OCI-LY1 (cell line): ENCODE measurements around the gene RNF11.
"Not testable (repeated sequence)": the region's sequence is repeated elsewhere in the genome, so short reads cannot be mapped to it uniquely, and the experiment has no call there.

Source experiments
- H2AFZ ChIP-seq: fragments of 200-600 bp; sonication (generic), shearing (Covaris generic); 2 replicates; pipeline ENCODE4 v1.6.0; 2014; ENCODE audit warnings: antibody characterized with exemption, mild to moderate bottlenecking, low read length
- H3F3A ChIP-seq: fragments of 200-600 bp; sonication (generic), shearing (Covaris generic); 2 replicates; pipeline ENCODE4 v1.6.0; 2014; ENCODE audit warnings: mild to moderate bottlenecking, antibody characterized with exemption, low read length, moderate library complexity; ENCODE audit not compliant: insufficient read depth
- H3K27ac ChIP-seq: fragments of 200-600 bp; sonication (generic); 2 replicates; pipeline ENCODE4 v1.5.1; 2014; ENCODE audit warnings: low read length, mixed run types, mild to moderate bottlenecking, low read depth; ENCODE audit not compliant: poor library complexity, severe bottlenecking
- H3K27me3 ChIP-seq: fragments of 200-600 bp; sonication (generic); 2 replicates; pipeline ENCODE4 v1.6.0; 2014; ENCODE audit warnings: antibody characterized with exemption, mild to moderate bottlenecking, low read length, moderate library complexity; ENCODE audit not compliant: insufficient read depth
- H3K36me3 ChIP-seq: fragments of 200-600 bp; sonication (generic); 2 replicates; pipeline ENCODE4 v1.6.1; 2014; ENCODE audit warnings: mild to moderate bottlenecking, antibody characterized with exemption, low read length, moderate library complexity, mixed read lengths; ENCODE audit not compliant: insufficient read depth
- H3K4me1 ChIP-seq: fragments of 200-600 bp; sonication (generic); 2 replicates; pipeline ENCODE4 v1.5.1; 2014; ENCODE audit warnings: mild to moderate bottlenecking, low read length, moderate library complexity; ENCODE audit not compliant: insufficient read depth, severe bottlenecking
- H3K4me2 ChIP-seq: fragments of 200-600 bp; sonication (generic), shearing (Covaris generic); 2 replicates; pipeline ENCODE4 v1.6.1; 2014; ENCODE audit warnings: low read length
- H3K4me3 ChIP-seq: fragments of 200-600 bp; sonication (generic); 2 replicates; pipeline ENCODE4 v1.5.1; 2014; ENCODE audit warnings: low read length, low read depth, mild to moderate bottlenecking, mixed read lengths; ENCODE audit not compliant: poor library complexity, severe bottlenecking
- H3K79me2 ChIP-seq: fragments of 200-600 bp; shearing (Covaris generic); 2 replicates; pipeline ENCODE4 v1.6.1; 2016; ENCODE audit warnings: mixed run types, low read length, mixed read lengths; ENCODE audit not compliant: insufficient read depth
- H3K9ac ChIP-seq: fragments of 200-600 bp; sonication (generic), shearing (Covaris generic); 2 replicates; pipeline ENCODE4 v1.6.1; 2014; ENCODE audit warnings: mild to moderate bottlenecking, low read length, mixed read lengths
- H3K9me2 ChIP-seq: fragments of 200-600 bp; sonication (generic), shearing (Covaris generic); 2 replicates; pipeline ENCODE4 v1.6.1; 2014; ENCODE audit warnings: low read depth, mild to moderate bottlenecking, low read length, mixed read lengths
- H3K9me3 ChIP-seq: fragments of 200-600 bp; shearing (Covaris generic); 2 replicates; pipeline ENCODE4 v1.6.1; 2014; ENCODE audit warnings: low read length, mixed read lengths
- H4K20me1 ChIP-seq: fragments of 200-600 bp; sonication (generic), shearing (Covaris generic); 2 replicates; pipeline ENCODE4 v1.6.0; 2016; ENCODE audit warnings: mild to moderate bottlenecking, low read length; ENCODE audit not compliant: insufficient read depth
- CTCF ChIP-seq: fragments of 200-600 bp; sonication (generic), shearing (Covaris generic); IDR thresholded peaks from 2 replicates; pipeline ENCODE4 v1.5.1; 2017; ENCODE audit warnings: mild to moderate bottlenecking, antibody characterized with exemption, low read length, moderate library complexity, mixed read lengths
- EZH2 ChIP-seq: fragments of 200-600 bp; sonication (generic), shearing (Covaris generic); IDR thresholded peaks from 2 replicates; pipeline ENCODE4 v1.8.0; 2017; ENCODE audit warnings: borderline replicate concordance, mixed run types, mild to moderate bottlenecking, antibody characterized with exemption, low read length, moderate library complexity, mixed read lengths

RNF11 gene

GRCh38 chr1:51247022-51247421 is 10.9 kb downstream of the RNF11 start:
- no peaks in the 10 kb centered on the region for H3K79me2 ChIP-seq

GRCh38 chr1:51247499-51247898 is 11.4 kb downstream of the RNF11 start:
- no peak overlapping the region for H3K27ac ChIP-seq
- H3K9me3 ChIP-seq = no peaks in the 10 kb centered on the region
- no peak overlapping the region for H3K9ac ChIP-seq
- H3K79me2 ChIP-seq = no peaks in the 10 kb centered on the region
- no peak overlapping the region for H3K4me3 ChIP-seq
- no peak for TF ChIP-seq EZH2
- no peak for TF ChIP-seq CTCF
- H3K27me3 ChIP-seq = no peaks in the 10 kb centered on the region
- no peak overlapping the region for H2AFZ ChIP-seq
- no peaks in the 10 kb centered on the region for H3F3A ChIP-seq
- 0 out of 2 replicates have a peak, but pooled peaks cover 2% of the 10 kb centered on the region for H4K20me1 ChIP-seq
- H3K4me1 ChIP-seq = no peaks in the 10 kb centered on the region
- no peaks in the 10 kb centered on the region for H3K9me2 ChIP-seq
- no peak overlapping the region for H3K4me2 ChIP-seq
- H3K36me3 ChIP-seq = no peaks in the 10 kb centered on the region

More at GRCh38 chr1:51247022-51247421, 10.9 kb downstream of the RNF11 start:
- no peak overlapping the region for H3K27ac ChIP-seq
- H3K27me3 ChIP-seq = no peaks in the 10 kb centered on the region
- no peaks in the 10 kb centered on the region for H3K9me3 ChIP-seq
- no peak overlapping the region for H3K4me3 ChIP-seq
- no peaks in the 10 kb centered on the region for H3K36me3 ChIP-seq
- H3K4me1 ChIP-seq = no peaks in the 10 kb centered on the region
- TF ChIP-seq CTCF (no peak), EZH2 (no peak)
- no peaks in the 10 kb centered on the region for H3K9me2 ChIP-seq
- H3K9ac ChIP-seq = no peak overlapping the region
- H4K20me1 ChIP-seq = 0 out of 2 replicates have a peak, but pooled peaks cover 2% of the 10 kb centered on the region
- no peak overlapping the region for H2AFZ ChIP-seq
- H3F3A ChIP-seq = no peaks in the 10 kb centered on the region
- H3K4me2 ChIP-seq = no peak overlapping the region

GRCh38 chr1:51249445-51249844 is 13.4 kb downstream of the RNF11 start:
- Histone ChIP-seq H4K20me1 (no peaks in the 10 kb centered on the region), H3K36me3 (no peaks in the 10 kb centered on the region), H3K4me1 (no peaks in the 10 kb centered on the region), H3K27me3 (no peaks in the 10 kb centered on the region), H3F3A (no peaks in the 10 kb centered on the region), H3K4me2 (no peak overlapping the region), H3K4me3 (no peak overlapping the region), H3K79me2 (no peaks in the 10 kb centered on the region), H3K9ac (no peak overlapping the region), H2AFZ (no peak overlapping the region), H3K9me3 (no peaks in the 10 kb centered on the region), H3K27ac (no peak overlapping the region), H3K9me2 (no peaks in the 10 kb centered on the region)
- TF ChIP-seq CTCF (no peak), EZH2 (no peak)

- H4K20me1 ChIP-seq, H3K79me2 ChIP-seq: not testable (repeated sequence)
These were observed 14.7 kb downstream of the RNF11 start for GRCh38 chr1:51250729-51251128.

GRCh38 chr1:51251165-51251564 is 15.1 kb downstream of the RNF11 start:
- H3K9me3 ChIP-seq, H3K4me1 ChIP-seq, H3F3A ChIP-seq, H3K9ac ChIP-seq, H3K79me2 ChIP-seq, H3K36me3 ChIP-seq, H2AFZ ChIP-seq, H3K27ac ChIP-seq, H3K4me3 ChIP-seq, H3K9me2 ChIP-seq, H3K4me2 ChIP-seq, H4K20me1 ChIP-seq, H3K27me3 ChIP-seq: not testable (repeated sequence)

More at GRCh38 chr1:51250729-51251128, 14.7 kb downstream of the RNF11 start:
- not testable (repeated sequence) for H3F3A ChIP-seq, H3K27ac ChIP-seq, H3K9me3 ChIP-seq, H3K27me3 ChIP-seq, H3K4me3 ChIP-seq, H3K36me3 ChIP-seq, H3K4me1 ChIP-seq, H3K4me2 ChIP-seq, H3K9me2 ChIP-seq, H3K9ac ChIP-seq, H2AFZ ChIP-seq
